ENCODE results near the gene TTC8.

DNA sequence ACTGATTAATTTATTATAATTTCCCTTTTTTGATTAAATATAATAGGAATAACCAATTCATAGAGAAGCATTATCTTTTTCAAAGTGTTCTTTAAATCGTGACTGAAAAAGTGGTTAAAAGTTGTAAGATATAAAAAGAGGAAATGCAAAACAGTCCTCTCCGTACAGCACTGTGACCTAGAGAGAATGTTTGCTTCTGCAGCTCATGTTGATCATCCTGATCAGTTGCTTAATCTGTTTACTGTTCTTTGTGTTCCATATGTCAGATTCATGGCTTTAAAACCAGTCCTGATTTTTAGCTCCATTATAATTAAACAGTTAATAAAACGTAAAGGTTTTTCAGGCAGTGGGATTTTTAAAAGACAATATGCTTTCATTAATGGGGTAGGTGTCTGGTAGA is 4.7 kb downstream of the TTC8 start:
- TF ChIP-seq GATA2 (IDR thresholded peaks at IDR 0.05; ENCODE audit: low read depth, low read length) = no peak
- TF ChIP-seq GATA3 (IDR thresholded peaks at IDR 0.05; ENCODE audit: low read depth, low read length) = no peak; the same call in 1 of the 2 replicates
